Measurements from ENCODE around the gene TMEM179.

TMEM179 gene

GRCh38 chr14:104544362-104544961, 60.1 kb downstream of the TMEM179 start:
- DNase-seq (ENCODE audit: low read depth): no peak

- DNase-seq (ENCODE audit: low read depth): no peak
Measured at GRCh38 chr14:104542871-104543830, 61.4 kb downstream of the TMEM179 start.

DNA sequence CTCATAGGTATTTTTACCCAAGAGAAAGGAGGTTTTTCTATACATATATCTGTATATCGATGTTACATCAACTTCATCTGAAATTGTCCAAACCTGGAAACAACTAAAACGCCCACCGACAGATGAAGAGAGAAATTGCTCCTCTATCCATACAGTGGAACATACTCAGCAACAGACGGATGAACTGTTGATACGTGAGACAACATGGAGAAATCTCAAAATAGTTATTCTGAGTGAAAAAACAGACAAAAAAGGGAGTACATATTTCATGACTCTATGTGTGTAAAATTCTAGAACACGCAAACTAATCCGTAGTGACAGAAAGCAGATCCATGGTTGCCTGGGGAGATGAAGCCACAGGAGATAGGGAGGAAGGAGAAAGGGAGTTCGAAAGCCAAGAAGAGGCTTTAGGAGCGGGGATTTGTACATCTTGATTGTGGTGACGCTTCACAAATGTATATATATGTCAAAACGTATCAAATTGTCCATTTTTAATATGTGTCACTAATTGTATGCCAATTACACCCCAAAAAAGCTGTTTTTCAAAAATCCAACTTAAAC, 62.6 kb downstream of the TMEM179 start:
- DNase-seq (ENCODE audit: low read depth): no peak
